GM18867 (cell line): ENCODE results near the gene CAMTA1.
"Not testable (repeated sequence)": the region's sequence is repeated elsewhere in the genome, so short reads cannot be mapped to it uniquely, and the experiment has no call there.

Experiments used
- ATAC-seq: cut with Tn5 transposase; IDR thresholded peaks from one replicate; pipeline ENCODE4 v1.9.1; 2021; ENCODE audit warnings: mild to moderate bottlenecking, moderate library complexity; ENCODE audit not compliant: unreplicated experiment

CAMTA1 gene

DNA sequence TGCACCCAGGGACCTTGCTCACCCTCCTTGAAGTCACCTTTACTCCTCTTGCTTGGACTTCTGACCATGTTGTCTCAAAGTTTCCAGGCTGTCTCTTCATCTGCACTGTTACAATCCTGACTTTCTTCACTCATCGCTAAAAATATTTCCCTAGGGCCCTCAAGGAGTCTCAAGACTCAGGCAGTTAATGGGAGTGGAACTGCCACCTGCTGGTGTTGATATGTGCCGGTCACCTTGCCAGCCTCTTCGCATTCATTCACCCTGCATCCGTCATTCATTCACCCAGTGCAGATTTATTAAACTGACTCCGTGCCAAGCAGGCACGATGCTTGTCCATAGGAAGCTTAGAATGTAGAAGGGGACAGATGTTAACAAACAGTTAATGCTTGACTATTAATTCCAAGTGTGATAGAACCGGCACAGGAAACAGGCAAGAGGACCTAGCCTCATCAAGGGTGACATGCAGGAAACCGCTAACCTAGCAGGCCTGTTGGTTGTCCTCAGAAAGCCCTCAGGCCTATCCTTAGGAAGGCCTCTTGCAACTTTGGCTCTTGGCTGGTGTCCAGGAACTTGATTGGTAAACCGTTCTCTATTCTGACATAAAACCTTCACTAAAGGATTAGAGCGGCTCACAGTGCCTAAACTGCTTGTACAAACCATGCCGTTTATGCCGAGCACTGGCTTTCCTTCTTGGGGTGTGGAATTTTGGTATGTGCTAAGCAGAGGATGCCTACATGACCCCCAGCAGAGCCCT is 342.2 kb downstream of the CAMTA1 start:
- ATAC-seq = no peak

DNA sequence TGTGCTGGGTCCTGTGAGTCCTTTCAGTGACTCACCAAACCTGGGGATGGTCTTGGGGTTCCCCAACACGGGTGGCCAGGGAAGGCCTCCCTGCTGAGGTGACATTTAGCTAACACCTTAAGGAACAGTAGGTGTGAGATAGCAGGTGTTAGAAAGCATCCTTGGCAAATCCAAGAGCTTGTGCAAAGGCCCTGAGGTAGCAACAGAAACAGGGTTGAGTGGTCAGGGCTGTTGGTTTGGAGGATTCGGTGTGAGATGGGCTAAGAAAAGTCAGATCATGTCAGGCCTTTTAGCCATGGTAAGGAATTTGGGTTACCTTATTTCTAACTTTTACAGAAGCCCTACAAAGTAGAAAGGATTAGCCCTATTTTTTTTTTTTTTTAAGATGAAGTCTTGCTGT is 343.0 kb downstream of the CAMTA1 start:
- ATAC-seq = no peak

DNA sequence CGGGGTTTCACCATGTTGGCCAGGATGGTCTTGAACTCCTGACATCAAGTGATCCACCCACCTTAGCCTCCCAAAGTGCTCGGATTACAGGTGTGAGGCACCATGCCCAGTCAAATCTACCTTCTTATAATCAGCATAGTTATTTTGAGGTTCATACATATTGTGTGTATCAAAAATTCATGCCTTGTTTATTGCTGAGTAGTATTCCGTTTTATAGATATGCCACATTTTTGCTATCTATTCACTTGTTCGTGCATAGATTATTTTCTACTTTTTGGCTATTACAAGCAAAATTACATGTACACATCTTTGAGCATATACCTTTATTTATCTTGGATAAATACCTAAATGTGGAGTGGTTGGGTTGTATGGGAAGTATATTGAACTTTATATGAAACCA is 344.9 kb downstream of the CAMTA1 start:
- ATAC-seq = no peak

DNA sequence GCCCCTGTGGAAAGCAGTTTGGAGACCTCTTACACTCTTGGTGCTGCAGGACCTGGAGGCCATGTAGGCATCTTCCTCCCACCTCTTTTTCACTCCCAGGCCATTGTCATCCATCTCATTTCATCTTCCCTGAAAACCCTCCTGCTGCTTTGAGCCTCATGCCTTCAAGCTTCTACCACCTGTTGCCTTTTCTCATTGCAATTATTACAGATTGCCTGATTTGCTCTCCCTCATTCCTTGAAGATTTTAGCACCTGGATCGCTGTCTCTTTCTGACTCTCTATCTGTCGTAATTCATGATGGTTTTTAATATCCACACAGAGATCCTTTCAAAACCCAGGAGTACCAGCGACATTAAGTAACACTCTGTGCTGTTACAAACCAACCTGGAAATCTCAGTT is 350.2 kb downstream of the CAMTA1 start:
- no peak for ATAC-seq

DNA sequence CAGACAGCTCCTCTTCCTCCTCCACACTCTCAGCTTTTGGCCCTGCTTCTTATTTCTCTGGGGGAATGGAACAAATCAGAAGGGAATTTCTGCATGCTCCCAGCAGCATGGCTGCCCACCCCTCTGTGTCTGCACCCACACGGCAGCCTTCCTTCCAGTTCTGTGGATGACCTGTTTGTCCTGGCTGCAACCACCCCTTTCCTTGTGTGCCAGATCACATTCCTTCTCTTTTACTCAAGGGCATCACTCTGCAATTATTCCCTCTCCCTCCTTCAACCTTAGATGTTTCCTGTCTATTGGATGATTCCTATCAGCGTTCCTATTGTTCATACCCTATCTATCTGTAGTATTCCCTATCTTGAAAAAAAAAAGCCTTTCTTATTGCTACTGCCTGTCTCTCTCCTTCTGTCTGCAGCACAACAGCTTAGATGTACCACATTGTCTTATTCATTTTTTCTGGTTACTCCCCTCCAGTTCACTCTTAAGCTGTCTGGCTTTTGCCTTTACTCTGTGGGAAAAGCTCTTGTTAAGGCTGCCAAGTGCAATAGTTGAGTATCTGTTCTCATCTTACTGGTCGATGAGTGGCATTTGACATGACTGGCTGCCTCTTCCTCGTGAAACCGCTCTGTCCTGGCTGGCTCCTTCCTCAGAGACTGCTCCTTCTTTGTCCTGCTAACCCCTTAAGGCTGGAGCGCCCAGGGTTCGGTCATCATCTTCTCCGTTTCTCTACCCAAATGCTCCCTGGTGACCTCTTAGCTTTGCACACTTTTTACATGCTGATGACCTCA is 351.1 kb downstream of the CAMTA1 start:
- ATAC-seq = no peak

DNA sequence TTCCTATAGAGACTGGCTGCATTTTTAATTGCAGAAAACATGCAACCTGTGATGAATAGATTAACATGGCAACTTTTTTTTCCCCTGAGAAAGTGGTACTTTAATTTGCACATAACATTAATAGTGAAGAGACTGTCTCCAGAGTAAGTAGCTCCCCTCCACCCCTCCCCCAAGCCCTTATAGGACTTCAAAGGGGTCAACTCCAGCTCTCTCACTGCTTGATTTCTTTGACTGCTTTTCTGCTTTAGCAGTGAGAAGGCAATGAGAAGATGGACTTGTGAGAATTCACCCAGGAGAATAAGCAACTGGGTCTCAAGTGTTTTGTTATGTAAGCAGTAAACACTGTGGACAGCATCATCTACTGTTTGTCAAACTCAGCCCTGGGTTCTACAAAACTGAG is 355.0 kb downstream of the CAMTA1 start:
- ATAC-seq = no peak

DNA sequence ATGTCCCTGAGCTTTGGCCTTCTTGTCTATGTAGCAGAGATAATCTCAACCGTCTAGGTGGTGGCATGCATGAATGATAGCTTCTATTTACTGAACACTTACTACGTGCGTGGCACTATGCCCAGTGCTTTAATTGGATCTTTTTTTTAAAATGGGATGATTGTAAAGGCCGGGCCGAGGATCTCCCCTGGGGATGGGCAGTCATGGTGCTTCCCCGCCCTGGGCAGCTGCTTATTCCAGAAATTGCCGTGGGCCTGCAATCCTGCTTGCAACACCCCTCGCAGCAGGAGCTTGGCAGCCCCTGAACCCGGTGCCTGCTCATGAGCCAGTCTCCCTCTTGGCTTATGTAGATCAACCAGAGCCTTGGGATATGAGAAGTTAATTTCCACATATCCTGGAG is 360.7 kb downstream of the CAMTA1 start:
- ATAC-seq = no peak

DNA sequence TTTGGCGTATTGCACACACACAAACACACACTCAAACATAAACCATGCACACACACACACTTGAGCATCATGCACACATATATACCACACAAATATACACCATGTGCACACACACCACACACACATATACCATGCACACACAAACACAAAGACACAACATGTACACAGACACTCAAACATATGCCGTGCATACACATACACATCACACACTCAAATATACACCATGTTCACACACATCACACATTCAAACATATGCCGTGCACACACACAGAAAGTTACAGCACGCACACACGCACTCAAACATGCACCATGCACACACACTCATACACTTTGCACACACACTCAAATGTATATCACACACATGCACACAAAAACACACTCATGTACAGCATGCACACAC is 361.5 kb downstream of the CAMTA1 start:
- ATAC-seq = no peak

DNA sequence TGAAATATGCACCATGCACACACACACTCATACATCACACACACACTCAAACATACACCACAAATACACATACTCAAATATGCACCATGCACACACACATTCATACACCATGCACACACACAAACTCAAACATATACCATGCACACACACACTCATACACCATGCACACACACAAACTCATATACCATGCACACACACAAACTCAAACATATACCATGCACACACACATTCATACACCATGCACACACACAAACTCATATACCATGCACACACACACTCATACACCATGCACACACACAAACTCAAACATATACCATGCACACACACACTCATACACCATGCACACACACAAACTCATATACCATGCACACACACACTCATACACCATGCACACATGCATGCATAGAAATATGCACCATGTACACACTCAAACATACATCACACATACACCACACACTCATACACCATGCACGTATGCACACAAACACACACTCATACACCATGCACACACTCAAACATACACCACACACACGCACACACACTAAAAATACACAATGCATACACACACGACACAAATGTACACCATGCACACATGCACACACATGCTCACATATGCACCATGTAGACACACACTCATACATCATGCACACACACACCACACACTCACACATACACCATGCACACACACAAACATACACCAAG is 362.5 kb downstream of the CAMTA1 start:
- not testable (repeated sequence) for ATAC-seq

DNA sequence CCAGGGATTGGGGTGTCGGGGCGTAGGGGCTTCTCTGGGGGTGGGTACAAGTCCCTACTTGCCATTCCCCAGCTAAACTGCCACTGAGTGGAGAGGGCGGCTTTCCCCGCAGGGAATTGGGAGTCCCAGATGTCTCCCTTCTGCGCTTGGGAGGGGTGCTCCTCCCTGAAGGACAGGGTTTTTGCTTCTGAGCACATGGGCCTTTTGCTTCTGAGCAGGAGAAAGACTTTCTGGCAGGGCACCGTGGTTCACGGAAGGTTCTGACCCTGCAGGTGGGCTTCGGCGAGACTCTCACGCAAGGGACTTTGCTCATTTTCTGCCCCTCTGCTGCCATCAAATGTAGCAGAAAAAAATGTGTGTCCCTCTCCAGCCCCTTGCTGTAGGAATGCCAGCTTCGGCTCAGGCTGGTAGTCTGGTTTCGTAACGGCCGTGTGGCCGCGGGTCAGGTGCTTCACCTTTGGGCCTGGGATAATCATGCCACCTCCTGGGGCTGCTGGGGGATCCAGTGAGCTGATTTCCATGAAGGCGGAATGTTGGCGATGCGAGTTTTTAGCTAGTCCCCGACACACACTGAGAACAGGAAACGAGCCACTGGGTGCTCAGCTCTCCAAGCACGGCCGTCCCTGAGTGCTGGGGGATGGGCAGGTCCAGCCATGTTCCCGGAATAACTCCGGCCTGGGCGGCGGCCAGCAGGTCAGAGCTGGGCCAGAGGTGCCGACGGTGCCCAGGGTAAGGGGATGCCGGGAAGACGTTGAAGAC is 364.0 kb downstream of the CAMTA1 start:
- ATAC-seq = no peak

DNA sequence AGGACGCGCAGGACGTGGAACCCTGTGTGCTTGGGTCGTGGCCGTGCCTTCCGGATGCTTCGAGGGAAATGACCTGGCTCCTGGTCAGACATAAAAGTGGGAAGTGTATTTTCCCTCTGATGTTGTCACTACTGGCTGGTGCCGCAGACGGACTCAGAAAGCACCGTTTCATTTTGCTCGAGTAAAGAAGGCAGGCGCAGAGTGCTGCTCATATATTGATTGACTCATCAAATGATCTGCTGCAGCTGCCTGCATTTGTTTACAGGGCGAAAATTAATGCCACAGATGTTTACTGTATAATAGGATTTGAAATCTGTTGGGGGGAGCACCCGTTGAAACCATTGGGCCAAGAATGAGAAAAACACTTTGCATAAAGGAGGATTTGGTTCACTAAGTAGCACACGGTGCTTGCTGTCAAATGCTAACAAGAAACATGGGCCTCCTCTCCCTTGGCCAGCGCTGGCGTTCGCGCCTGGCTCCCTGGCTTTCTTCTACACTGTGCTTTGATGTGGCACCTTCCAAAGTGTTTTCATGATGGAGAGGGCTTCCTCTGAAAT is 365.5 kb downstream of the CAMTA1 start:
- no peak for ATAC-seq

DNA sequence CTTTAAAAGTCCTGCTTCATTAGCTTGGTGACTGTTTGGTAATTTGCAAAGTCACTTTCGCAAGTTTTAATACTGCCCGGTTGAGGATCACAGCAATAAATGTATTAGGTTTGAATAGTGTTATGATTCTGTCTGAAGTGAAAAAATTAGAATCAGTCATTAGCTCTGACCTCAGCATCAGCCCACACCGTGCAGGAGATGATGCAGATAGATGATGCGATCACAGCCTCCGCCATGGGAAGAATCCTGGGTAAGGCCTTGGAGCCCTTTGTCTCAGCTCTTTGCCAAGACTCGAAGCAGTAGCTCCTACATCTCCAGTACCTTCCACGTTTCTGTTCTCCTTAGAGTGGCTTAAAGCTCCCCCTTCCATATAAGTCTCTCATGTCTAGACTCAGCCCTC is 366.7 kb downstream of the CAMTA1 start:
- ATAC-seq = no peak

DNA sequence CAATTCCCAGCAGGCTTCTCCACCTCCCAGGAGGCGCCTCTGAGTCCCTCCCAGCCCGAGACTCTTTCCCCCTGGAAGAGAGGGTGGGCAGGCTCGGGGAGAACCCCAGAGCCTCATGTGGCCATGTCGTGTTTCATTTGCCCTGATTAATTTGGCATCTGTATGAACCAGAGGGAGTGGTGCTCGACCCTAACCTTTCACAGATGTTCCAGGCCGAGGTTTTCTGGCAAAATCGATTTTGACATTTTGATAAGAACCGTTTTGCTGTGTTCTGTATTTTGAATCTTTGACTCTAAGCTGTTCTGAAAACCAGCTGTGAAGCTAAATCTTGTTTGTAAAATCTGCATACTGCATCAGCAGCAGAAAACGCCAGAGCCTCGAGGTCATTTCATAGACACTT is 367.4 kb downstream of the CAMTA1 start:
- ATAC-seq = no peak

DNA sequence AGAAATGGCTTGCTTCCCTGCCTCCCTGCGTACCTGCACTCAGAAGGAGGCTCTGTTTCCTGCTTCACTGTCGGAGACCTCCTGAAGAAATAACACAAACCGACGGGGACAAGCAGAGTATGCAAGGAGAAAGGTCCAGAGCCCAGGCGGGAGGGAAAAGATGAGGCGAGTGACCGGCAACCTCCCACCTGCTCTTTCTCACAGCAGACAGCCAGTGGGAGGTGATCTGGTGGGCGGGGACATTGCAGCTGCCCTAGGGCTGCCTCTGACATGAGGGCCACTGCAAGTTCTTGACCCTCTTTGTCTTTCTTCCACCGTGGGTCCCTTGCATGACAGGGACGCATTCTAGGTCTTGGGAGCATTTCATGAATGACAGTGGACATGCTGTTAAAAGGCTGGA is 368.2 kb downstream of the CAMTA1 start:
- ATAC-seq = no peak

DNA sequence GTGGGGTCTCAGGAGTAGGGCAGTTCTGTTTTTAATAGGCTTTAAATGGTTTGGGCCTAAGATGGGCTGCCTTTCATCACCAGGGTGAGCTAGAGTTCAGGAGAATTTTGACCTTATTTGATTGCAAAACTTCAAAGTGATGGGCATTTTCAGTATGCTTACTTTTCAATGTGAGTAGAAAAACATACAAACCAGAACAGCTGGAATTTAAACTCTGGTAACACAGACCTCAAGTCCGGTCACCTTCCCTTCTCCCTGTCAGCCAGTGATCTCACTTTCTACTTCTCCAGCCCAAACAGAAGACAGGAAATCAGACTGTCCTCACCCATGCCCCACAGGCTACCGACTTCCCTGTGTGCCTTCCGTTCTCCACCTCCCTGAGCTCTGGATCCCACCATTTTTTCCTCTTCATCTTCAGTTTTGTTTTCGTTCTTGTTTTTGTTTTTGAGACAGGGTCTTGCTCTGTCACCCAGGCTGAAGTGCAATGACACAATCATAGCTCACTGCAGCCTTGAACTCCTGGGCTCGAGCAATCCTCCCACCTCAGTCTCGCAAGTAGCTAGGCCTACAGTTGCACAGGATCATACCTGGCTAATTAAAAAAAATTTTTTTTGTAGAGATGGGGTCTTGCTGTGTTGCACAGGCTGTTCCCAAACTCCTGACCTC is 374.0 kb downstream of the CAMTA1 start:
- no peak for ATAC-seq

DNA sequence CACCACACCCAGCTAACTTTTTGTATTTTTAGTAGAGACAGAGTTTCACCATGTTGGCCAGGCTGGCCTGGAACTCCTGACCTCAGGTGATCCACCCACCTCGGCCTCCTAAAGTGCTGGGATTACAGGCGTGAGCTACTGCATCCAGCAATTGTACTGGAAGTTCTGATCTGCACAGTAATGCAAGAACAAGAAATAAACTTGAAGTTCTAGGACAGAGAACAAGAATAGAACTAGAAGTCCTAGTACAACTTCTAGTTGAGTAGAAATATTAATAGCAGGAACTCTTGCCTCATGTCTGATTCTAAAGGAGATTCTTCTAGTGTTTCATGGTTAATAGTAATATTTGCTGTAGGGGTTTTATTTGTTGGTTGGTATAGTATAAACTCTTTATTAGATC is 383.3 kb downstream of the CAMTA1 start:
- ATAC-seq = not testable (repeated sequence)

DNA sequence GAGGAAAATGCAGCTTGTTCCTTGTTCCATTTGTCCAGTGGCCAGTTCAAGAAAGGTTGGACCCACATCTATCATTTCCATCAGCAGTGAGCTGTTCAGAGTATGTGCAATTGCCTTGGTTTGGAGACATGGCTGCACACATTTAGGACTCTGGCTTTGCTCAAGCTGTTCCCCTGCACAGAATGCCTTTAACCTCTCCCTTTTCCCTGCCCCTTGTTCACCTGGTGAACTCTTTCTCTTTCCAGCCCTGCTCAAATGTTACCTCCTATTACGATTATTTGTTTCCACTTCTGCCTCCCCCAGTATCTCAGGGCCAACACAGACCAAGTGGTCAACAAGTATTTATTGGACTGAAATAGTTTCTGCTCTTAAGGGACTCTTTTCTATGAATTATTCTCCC is 385.9 kb downstream of the CAMTA1 start:
- no peak for ATAC-seq

DNA sequence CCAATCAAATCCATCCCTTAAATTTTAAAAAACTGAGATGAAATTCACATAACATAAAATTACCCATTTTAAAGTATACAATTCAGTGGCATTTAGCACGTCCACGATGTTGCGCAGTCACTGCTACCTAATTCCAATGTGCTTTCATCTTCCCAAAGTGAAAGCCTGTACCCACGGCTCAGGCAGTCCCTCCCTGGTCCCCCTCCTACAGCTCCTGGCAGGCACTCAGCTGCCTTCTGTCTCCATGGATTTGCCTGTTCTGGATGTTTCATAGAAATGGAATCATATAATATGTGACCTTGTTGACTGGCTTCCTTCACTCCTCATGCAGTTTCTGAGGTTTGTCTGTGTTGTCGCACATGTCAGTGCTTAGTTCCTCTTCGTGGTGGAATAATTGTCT is 386.3 kb downstream of the CAMTA1 start:
- no peak for ATAC-seq

DNA sequence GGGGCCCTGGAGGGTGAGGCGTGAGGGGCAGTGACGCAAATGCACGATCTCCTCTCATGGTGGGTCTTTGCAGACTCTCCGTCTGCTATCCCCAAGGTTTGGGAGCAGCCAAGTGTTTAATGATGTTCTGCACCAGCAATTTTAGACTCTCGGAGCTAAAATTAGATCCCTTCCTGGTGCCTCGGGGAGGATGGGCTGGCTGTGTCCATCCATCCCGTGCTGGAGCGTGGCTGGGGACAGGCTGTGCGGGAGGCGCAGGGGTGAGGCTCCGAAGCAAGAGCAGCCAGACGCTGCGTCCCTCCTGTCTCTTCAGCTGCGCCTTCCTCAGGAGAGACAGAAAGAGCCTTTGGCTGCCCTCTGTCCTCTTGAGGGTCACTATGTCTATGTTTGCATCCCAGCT is 387.6 kb downstream of the CAMTA1 start:
- no peak for ATAC-seq

DNA sequence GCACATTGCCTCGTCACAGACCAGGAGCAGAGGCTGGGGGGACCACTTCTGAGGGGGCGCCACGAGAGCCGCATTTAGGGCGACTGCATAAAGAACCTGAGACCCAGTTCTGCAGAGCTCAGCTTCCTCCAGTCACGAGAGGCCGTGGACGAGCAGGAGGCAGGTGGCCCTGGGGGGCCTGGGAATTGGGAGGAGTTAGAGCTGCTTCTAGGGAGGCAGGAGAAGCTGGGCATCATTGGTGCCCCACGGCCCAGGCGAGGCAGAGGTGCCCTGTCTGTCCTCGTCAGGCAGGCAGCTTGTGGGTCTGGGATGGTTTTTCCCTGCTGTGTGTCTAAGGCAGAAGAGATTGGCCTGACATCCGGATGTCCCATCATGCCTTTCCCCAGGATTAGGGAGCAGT is 389.3 kb downstream of the CAMTA1 start:
- no peak for ATAC-seq
